ENCODE results near the gene MACROD1. TPM values are rescaled to one million over a fixed set of nuclear protein-coding genes. Genes with fewer than 3 reads are reported as not detected.
A peak's percentile ranks its signal among the peaks of the same experiment; 100 is the strongest.

Gene MACROD1
- total and polyA plus RNA-seq, 9 of the 15 experiments (the other 6 are each of a cell fraction or from before 2014, with no cell fraction given) = 1.1 to 60.0 (median 26.4) TPM

DNA sequence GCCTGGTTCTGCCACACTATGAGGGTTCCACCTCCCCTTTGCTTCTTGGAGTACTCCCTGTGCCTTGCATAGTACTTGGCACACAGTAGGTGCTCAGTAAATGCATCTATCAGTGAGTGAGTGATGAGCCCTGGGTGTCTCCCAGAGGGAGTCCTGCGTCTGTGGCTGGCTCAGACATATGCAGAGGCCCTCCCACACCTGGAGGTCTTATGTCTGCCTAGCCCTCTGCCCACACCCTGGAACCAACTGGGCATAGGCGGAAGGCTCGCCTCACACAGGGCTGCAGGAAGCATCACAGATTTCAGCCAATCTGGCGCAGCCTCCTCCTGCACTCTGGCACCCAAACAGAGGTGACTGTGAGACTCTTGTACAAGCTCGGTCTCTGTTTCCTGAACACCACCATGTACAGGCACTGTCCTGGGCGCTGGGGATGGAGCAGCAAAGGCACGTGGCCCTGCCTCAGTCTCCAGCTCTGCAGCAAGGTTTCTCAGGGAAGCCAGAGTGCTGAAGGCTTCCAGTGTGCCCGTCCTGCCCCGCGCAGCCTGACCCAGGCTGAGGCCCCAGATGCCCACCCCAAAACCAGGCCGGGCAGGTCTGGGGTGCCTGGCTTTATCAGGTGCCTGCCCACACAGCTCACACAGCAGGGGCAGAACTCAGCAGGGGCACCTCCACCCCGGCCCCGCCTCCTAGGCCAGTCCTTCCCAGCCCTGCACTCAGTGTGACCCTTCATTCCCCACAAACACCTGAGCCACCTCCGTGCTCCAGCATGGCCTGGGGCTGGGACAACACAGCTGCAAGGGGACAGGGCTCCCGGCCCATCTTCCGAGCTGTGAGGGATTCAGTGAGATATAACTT, 103.5 kb downstream of the MACROD1 start (continued):
- 0 out of 2 replicates have a peak, but pooled peaks have one; percentile 58 for TF ChIP-seq ZKSCAN1 (IDR thresholded peaks at IDR 0.05; ENCODE audit: low read depth, low read length)

DNA sequence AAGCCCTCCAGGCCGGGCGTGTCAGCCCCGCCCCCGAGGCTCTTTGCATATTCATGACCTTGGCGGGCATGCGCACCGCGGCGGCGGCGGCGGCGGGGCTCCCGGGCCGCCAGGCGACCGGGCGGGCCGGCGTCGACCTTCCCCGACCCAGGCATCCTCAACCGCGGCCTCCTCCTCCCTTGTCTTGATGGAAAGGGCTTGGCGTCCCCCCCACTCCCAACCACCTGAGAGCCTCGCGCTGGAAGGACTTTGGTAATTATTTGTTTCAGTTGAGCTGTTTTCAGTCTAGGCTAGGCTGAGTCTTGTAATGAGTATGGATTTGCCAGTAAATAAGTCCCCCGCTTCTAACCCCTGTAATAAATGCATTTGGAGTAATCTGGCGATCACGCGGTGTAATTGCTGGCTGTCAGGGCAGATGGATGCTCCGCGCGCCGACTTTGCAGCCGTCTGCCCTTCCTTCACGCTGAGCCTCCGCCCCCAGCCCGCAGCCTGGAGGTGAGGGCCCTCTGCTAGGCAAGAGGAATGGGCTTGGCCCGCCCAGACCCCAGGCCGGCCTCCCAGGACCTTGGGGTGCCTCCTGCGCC, 105.0 kb downstream of the MACROD1 start:
- BruUV-seq (replicated peaks) = no TSS peak
- peak overlapping the region; percentile 62; the same call in 1 of the 2 replicates for H2AFZ ChIP-seq (ENCODE audit: low read depth, low read length)
- intact Hi-C loops (cut with micrococcal nuclease) = no loop called here
- WGBS (ENCODE audit: insufficient coverage, low coverage, missing lambda C conversion rate) = 5% methylated on average over 42 of the region's 42 CpGs
- in situ Hi-C loops (cut with MboI) = no loop called here
- H3K9me1 ChIP-seq (ENCODE audit: control insufficient read depth, insufficient read depth, low read length) = peaks cover 5% of the 10 kb centered on the region
- no peak overlapping the region for H3K27ac ChIP-seq (ENCODE audit: extremely low read depth, low read depth, low read length)
- no peaks in the 10 kb centered on the region for H3K79me2 ChIP-seq (ENCODE audit: control insufficient read depth, insufficient read depth, low read length)
- no peak for FAIRE-seq
- H3K4me1 ChIP-seq (replicated peaks in 1 of 2; ENCODE audit: control insufficient read depth in 2 of 2, insufficient read depth in 2 of 2, low read length in 2 of 2) = peaks cover 8 to 44% of the 10 kb centered on the region in 2 experiments; a peak in 4 of 5 replicates
- CTCF ChIA-PET (ENCODE audit: low intra/inter-chr PET ratio) = no interaction called here
- POLR2A ChIA-PET = interaction anchor here (0.5 kb wide), 1 partner anchor 17 kb away, joined by 3 read pairs; no protein-coding TSS in a partner anchor
- peak overlapping the region; percentile 80 for H3K4me2 ChIP-seq (ENCODE audit: insufficient read depth, low read length)
- no peaks in the 10 kb centered on the region for H3K27me3 ChIP-seq (ENCODE audit: control insufficient read depth in 2 of 2, insufficient read depth in 2 of 2, low read length in 2 of 2)
- H3K4me3 ChIP-seq = peak overlapping the region; percentile 33
- ATAC-seq = peak; percentile 96
- peak; percentile 81 to 96 (median 92) for DNase-seq (ENCODE audit: extremely low read depth in 1 of 4, low spot score in 3 of 4)
- no peaks in the 10 kb centered on the region for H3K9me3 ChIP-seq (replicated peaks; ENCODE audit: control insufficient read depth, insufficient read depth, low read depth, low read length)
- H3K36me3 ChIP-seq (ENCODE audit: control insufficient read depth, insufficient read depth, low read length) = no peaks in the 10 kb centered on the region
- H3K9ac ChIP-seq (ENCODE audit: insufficient read depth in 1 of 2, low read depth in 2 of 2, low read length in 2 of 2) = peak overlapping the region; percentile 31 to 73; a peak in 3 of 4 replicates
- H4K20me1 ChIP-seq (replicated peaks; ENCODE audit: control insufficient read depth, insufficient read depth, low read length) = peaks cover 66% of the 10 kb centered on the region
- TF ChIP-seq RB1 (IDR thresholded peaks at IDR 0.05; ENCODE audit: low read depth) = peak; percentile 54; the same call in 1 of the 2 replicates
- TF ChIP-seq ZSCAN32 (CRISPR knock-in tag; IDR thresholded peaks at IDR 0.05) = no peak
- TF ChIP-seq ARID2 (IDR thresholded peaks at IDR 0.05) = no peak
- TF ChIP-seq BRD9 (IDR thresholded peaks at IDR 0.05; ENCODE audit: low read depth, partially characterized antibody) = no peak
- TF ChIP-seq, protein P1, sequence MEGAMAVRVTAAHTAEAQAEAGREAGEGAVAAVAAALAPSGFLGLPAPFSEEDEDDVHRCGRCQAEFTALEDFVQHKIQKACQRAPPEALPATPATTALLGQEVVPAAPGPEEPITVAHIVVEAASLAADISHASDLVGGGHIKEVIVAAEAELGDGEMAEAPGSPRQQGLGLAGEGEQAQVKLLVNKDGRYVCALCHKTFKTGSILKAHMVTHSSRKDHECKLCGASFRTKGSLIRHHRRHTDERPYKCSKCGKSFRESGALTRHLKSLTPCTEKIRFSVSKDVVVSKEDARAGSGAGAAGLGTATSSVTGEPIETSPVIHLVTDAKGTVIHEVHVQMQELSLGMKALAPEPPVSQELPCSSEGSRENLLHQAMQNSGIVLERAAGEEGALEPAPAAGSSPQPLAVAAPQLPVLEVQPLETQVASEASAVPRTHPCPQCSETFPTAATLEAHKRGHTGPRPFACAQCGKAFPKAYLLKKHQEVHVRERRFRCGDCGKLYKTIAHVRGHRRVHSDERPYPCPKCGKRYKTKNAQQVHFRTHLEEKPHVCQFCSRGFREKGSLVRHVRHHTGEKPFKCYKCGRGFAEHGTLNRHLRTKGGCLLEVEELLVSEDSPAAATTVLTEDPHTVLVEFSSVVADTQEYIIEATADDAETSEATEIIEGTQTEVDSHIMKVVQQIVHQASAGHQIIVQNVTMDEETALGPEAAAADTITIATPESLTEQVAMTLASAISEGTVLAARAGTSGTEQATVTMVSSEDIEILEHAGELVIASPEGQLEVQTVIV (CRISPR knock-in tag; IDR thresholded peaks at IDR 0.05; ENCODE audit: borderline replicate concordance) = no peak
- no peak for TF ChIP-seq ZNF384 (IDR thresholded peaks at IDR 0.05; ENCODE audit: low read depth, low read length)
- TF ChIP-seq, protein P2, sequence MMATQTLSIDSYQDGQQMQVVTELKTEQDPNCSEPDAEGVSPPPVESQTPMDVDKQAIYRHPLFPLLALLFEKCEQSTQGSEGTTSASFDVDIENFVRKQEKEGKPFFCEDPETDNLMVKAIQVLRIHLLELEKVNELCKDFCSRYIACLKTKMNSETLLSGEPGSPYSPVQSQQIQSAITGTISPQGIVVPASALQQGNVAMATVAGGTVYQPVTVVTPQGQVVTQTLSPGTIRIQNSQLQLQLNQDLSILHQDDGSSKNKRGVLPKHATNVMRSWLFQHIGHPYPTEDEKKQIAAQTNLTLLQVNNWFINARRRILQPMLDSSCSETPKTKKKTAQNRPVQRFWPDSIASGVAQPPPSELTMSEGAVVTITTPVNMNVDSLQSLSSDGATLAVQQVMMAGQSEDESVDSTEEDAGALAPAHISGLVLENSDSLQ (IDR thresholded peaks at IDR 0.05) = 0 out of 2 replicates have a peak, but pooled peaks have one; percentile 4
- no peak for TF ChIP-seq BRF1 (IDR thresholded peaks at IDR 0.05; ENCODE audit: borderline replicate concordance, extremely low read depth, insufficient read length)
- TF ChIP-seq PYGO2 (tag; IDR thresholded peaks at IDR 0.05) = no peak
- TF ChIP-seq, protein P3, sequence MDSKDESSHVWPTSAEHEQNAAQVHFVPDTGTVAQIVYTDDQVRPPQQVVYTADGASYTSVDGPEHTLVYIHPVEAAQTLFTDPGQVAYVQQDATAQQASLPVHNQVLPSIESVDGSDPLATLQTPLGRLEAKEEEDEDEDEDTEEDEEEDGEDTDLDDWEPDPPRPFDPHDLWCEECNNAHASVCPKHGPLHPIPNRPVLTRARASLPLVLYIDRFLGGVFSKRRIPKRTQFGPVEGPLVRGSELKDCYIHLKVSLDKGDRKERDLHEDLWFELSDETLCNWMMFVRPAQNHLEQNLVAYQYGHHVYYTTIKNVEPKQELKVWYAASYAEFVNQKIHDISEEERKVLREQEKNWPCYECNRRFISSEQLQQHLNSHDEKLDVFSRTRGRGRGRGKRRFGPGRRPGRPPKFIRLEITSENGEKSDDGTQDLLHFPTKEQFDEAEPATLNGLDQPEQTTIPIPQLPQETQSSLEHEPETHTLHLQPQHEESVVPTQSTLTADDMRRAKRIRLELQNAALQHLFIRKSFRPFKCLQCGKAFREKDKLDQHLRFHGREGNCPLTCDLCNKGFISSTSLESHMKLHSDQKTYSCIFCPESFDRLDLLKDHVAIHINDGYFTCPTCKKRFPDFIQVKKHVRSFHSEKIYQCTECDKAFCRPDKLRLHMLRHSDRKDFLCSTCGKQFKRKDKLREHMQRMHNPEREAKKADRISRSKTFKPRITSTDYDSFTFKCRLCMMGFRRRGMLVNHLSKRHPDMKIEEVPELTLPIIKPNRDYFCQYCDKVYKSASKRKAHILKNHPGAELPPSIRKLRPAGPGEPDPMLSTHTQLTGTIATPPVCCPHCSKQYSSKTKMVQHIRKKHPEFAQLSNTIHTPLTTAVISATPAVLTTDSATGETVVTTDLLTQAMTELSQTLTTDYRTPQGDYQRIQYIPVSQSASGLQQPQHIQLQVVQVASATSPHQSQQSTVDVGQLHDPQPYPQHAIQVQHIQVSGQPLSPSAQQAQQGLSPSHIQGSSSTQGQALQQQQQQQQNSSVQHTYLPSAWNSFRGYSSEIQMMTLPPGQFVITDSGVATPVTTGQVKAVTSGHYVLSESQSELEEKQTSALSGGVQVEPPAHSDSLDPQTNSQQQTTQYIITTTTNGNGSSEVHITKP (IDR thresholded peaks at IDR 0.05; ENCODE audit: partially characterized antibody) = peak; percentile 28
